GM12878 (cell line): ENCODE results near the gene COL23A1. TPM values are rescaled to one million over a fixed set of nuclear protein-coding genes. Genes with fewer than 3 reads are reported as not detected.

Experiments used
- ATAC-seq: fragments of 200-7000 bp; cut with Tn5 transposase; 3 replicates; pipeline ENCODE4 v1.9.1; 2020; ENCODE audit warnings: mild to moderate bottlenecking, moderate library complexity
- BruUV-seq: library from RNA; stranded (reverse); fragments of 400-500 nt; replicated peaks from 2 replicates; lab custom pipeline; 2021; lab: Mats Ljungman, UMichigan
- CTCF ChIA-PET: fragments of 300-600 bp; sonication (Branson Sonifier 250); formaldehyde crosslinking; extraction: SDS; loops from one replicate; lab custom pipeline; 2021; ENCODE audit warnings: inconsistent platforms; lab: Yijun Ruan, JAX
- POLR2A ChIA-PET: fragments of 350-600 bp; formaldehyde crosslinking; extraction: SDS; loops from one replicate; lab custom pipeline; 2021; ENCODE audit warnings: inconsistent platforms; lab: Charles Lee
- RAD21 ChIA-PET: fragments of 300-600 bp; sonication (Branson Sonifier 250); formaldehyde crosslinking; loops from one replicate; lab custom pipeline; 2023; ENCODE audit warnings: antibody characterized with exemption; ENCODE audit not compliant: unreplicated experiment; lab: Charles Lee
- SMC1A ChIA-PET: fragments of 300-600 bp; sonication (Branson Sonifier 250); formaldehyde crosslinking; loops from one replicate; lab custom pipeline; 2023; ENCODE audit not compliant: unreplicated experiment, uncharacterized antibody; lab: Charles Lee
- DNase-seq: peaks from one replicate; pipeline ENCODE4 v3.0.0-alpha.2; 2011; ENCODE audit warnings: low read depth, low spot score
- FAIRE-seq: peaks from 3 replicates; lab custom pipeline; 2011; peaks lifted over from hg19 to GRCh38; lab: Jason Lieb, UNC
- H2AFZ ChIP-seq: 2 replicates; pipeline ENCODE4 v1.6.0; 2011; ENCODE audit warnings: low read depth, low read length, control low read depth; ENCODE audit not compliant: control insufficient read depth
- H3K27ac ChIP-seq: 2 replicates; pipeline ENCODE4 v1.5.1; 2011; ENCODE audit warnings: control low read depth; ENCODE audit not compliant: control insufficient read depth, insufficient read depth
- H3K27me3 ChIP-seq, 2 experiments: replicated peaks in 1 of 2; 2 replicates each; pipeline versions ENCODE4 v1.6.0 to v1.6.1; 2011; ENCODE audit warnings: low read length in 1 of 2; ENCODE audit not compliant: control insufficient read depth in 2 of 2, insufficient read depth in 2 of 2
- H3K36me3 ChIP-seq, 2 experiments: 2 replicates each; pipeline ENCODE4 v1.5.1; 2011; ENCODE audit warnings: low read length in 1 of 2; ENCODE audit not compliant: control insufficient read depth in 2 of 2, insufficient read depth in 2 of 2
- H3K4me1 ChIP-seq: 2 replicates; pipeline ENCODE4 v1.6.1; 2011; ENCODE audit warnings: mild to moderate bottlenecking, low read length, moderate library complexity, mixed read lengths; ENCODE audit not compliant: control insufficient read depth, insufficient read depth
- H3K4me2 ChIP-seq: 2 replicates; pipeline ENCODE4 v1.6.0; 2011; ENCODE audit warnings: control low read depth; ENCODE audit not compliant: control insufficient read depth, insufficient read depth
- H3K4me3 ChIP-seq: fragments of 200-600 bp; sonication (generic); 2 replicates; pipeline ENCODE4 v1.5.1; 2016
- H3K79me2 ChIP-seq: 2 replicates; pipeline ENCODE4 v1.6.0; 2011; ENCODE audit warnings: low read length; ENCODE audit not compliant: control insufficient read depth, insufficient read depth
- H3K9ac ChIP-seq: 2 replicates; pipeline ENCODE4 v1.8.0; 2011; ENCODE audit warnings: low read length, control low read depth, mixed read lengths; ENCODE audit not compliant: control insufficient read depth, insufficient read depth
- H3K9me3 ChIP-seq: replicated peaks from 3 replicates; pipeline ENCODE4 v1.5.1; 2011; ENCODE audit warnings: mild to moderate bottlenecking, low read length; ENCODE audit not compliant: control insufficient read depth, insufficient read depth
- H4K20me1 ChIP-seq: 2 replicates; pipeline ENCODE4 v1.6.0; 2011; ENCODE audit not compliant: control insufficient read depth, insufficient read depth
- ASH2L ChIP-seq: fragments of 300-600, 200-600 bp; sonication (generic); IDR thresholded peaks from 2 replicates; pipeline ENCODE4 v1.6.1; 2017; ENCODE audit warnings: low read depth, mild to moderate bottlenecking, borderline replicate concordance
- BACH1 ChIP-seq: fragments of 450-650 bp; IDR thresholded peaks from 2 replicates; pipeline ENCODE4 v1.6.1; 2017; ENCODE audit warnings: mild to moderate bottlenecking, borderline replicate concordance
- BCLAF1 ChIP-seq: fragments of 450-650 bp; IDR thresholded peaks from 2 replicates; pipeline ENCODE4 v1.6.1; 2017; ENCODE audit warnings: antibody characterized with exemption, mild to moderate bottlenecking, moderate library complexity
- CBX5 ChIP-seq: sonication (generic); IDR thresholded peaks from 2 replicates; pipeline ENCODE4 v1.6.1; 2016; ENCODE audit warnings: low read depth, moderate library complexity, mild to moderate bottlenecking, inconsistent platforms
- CREM ChIP-seq: IDR thresholded peaks from 2 replicates; pipeline ENCODE4 v1.6.1; 2014; ENCODE audit warnings: antibody characterized with exemption, low read depth
- ETV6 ChIP-seq, 2 experiments: fragments of 450-650 bp in 1 of 2; IDR thresholded peaks in 1 of 2; conservative IDR thresholded peaks in 1 of 2; 2 replicates each; pipeline ENCODE4 v1.6.1; 2014; ENCODE audit warnings: antibody characterized with exemption in 1 of 2, borderline replicate concordance in 1 of 2, low read depth in 1 of 2, mild to moderate bottlenecking in 1 of 2, moderate library complexity in 1 of 2
- GATAD2B ChIP-seq: fragments of 450-650 bp; conservative IDR thresholded peaks from 2 replicates; pipeline ENCODE4 v1.6.1; 2017; ENCODE audit warnings: low read depth, mild to moderate bottlenecking, moderate library complexity
- HDAC6 ChIP-seq: fragments of 200-600 bp; sonication (generic); IDR thresholded peaks from one replicate; pipeline ENCODE4 v1.8.0; 2017; ENCODE audit warnings: antibody characterized with exemption; ENCODE audit not compliant: unreplicated experiment
- IKZF1 ChIP-seq: fragments of 450-650 bp; conservative IDR thresholded peaks from 2 replicates; pipeline ENCODE4 v1.6.1; 2017; ENCODE audit warnings: antibody characterized with exemption, mild to moderate bottlenecking
- MEF2B ChIP-seq: fragments of 450-650 bp; IDR thresholded peaks from 2 replicates; pipeline ENCODE4 v1.6.1; 2018; ENCODE audit warnings: mild to moderate bottlenecking, moderate library complexity; ENCODE audit not compliant: partially characterized antibody, poor library complexity, severe bottlenecking
- NKRF ChIP-seq: fragments of 450-650 bp; conservative IDR thresholded peaks from 2 replicates; pipeline ENCODE4 v1.6.1; 2017; ENCODE audit warnings: mild to moderate bottlenecking, moderate library complexity
- POU2F2 ChIP-seq: IDR thresholded peaks from 3 replicates; pipeline ENCODE4 v1.6.1; 2011; ENCODE audit warnings: low read depth, mild to moderate bottlenecking, low read length, borderline replicate concordance
- SMAD1 ChIP-seq: fragments of 450-650 bp; IDR thresholded peaks from 2 replicates; pipeline ENCODE4 v1.6.1; 2018; ENCODE audit warnings: mild to moderate bottlenecking, low read depth; ENCODE audit not compliant: partially characterized antibody
- ZNF274 ChIP-seq: IDR thresholded peaks from one replicate; pipeline ENCODE4 v1.8.0; 2011; ENCODE audit not compliant: insufficient read length, insufficient read depth
- ZNF384 ChIP-seq: IDR thresholded peaks from 2 replicates; pipeline ENCODE4 v1.6.1; 2012; ENCODE audit warnings: low read depth, mild to moderate bottlenecking, low read length, improper control_type of control experiment, borderline replicate concordance
- ZNF592 ChIP-seq: fragments of 450-650 bp; IDR thresholded peaks from 2 replicates; pipeline ENCODE4 v1.6.1; 2017; ENCODE audit warnings: mild to moderate bottlenecking, moderate library complexity
- WGBS: methylation state at CpG from one replicate; pipeline ENCODE4 v1.1.6; 2016; ENCODE audit warnings: low lambda C conversion rate; ENCODE audit not compliant: insufficient replicate concordance, insufficient coverage; ENCODE audit errors: missing lambda C conversion rate; 5-methylcytosine and 5-hydroxymethylcytosine counted together
- in situ Hi-C: fragments of 300-500 bp; cut with MboI; formaldehyde crosslinking; loops from 9 replicates; pipeline ENCODE4 v1.14.3; 2018; ENCODE audit warnings: mixed read lengths
- intact Hi-C: fragments of 100-400 bp; cut with micrococcal nuclease; formaldehyde crosslinking; loops from one replicate; pipeline ENCODE4 v1.14.2; 2022; ENCODE audit not compliant: unreplicated experiment
- polyA plus RNA-seq, 11 experiments: library from polyadenylated mRNA; depleted of rRNA in 4 of 11; unstranded in 6 of 11; stranded (reverse) in 5 of 11; fragments of >200 nt; fragmentation: Nextera tagmentation in 4 of 11; fragmentation: Illumina TruSeq in 1 of 11; extraction: Ambion mirVana in 4 of 11; extraction: Trizol in 1 of 11; gene quantifications; 1 replicate in 1 of 11; 2 replicates in 10 of 11; pipeline versions ENCODE4 v1.2.1 to v1.2.3, GENCODE V29; 2011 to 2016; ENCODE audit warnings: inconsistent platforms in 2 of 11, missing spikeins in 2 of 11, low read depth in 1 of 11
- total RNA-seq, 4 experiments: library from RNA; depleted of rRNA in 3 of 4; stranded (reverse); fragments of >200 nt in 3 of 4; fragmentation: Illumina TruSeq in 1 of 4; extraction: Trizol in 1 of 4; gene quantifications; 2 replicates each; pipeline versions ENCODE4 v1.2.1 to v1.2.3, GENCODE V29; 2013 to 2021

COL23A1 gene
- total and polyA plus RNA-seq, 10 of the 15 experiments (the other 5 are each of a cell fraction or from before 2014, with no cell fraction given) = 0.03 to 0.83 (median 0.09) TPM; not detected in 5

GRCh38 chr5:178297751-178298150 lies 292.4 kb downstream of the COL23A1 start (continued):
- TF ChIP-seq NKRF = no peak
- TF ChIP-seq POU2F2 = no peak
- TF ChIP-seq ETV6 (conservative IDR thresholded peaks at IDR 0.05 in 1 of 2, IDR thresholded peaks at IDR 0.05 in 1 of 2; ENCODE audit: borderline replicate concordance in 1 of 2, low read depth in 1 of 2) = no peak
- TF ChIP-seq MEF2B = no peak
- TF ChIP-seq ZNF274 = no peak
- no peak for TF ChIP-seq HDAC6
- TF ChIP-seq SMAD1 = no peak
- TF ChIP-seq BACH1 = no peak
- TF ChIP-seq CBX5 = no peak
- no peak for TF ChIP-seq ASH2L

GRCh38 chr5:178296066-178296465 lies 294.1 kb downstream of the COL23A1 start:
- Histone ChIP-seq H3K4me3 (no peak overlapping the region), H3K9ac (no peak overlapping the region), H3K4me2 (no peak overlapping the region), H2AFZ (no peak overlapping the region), H3K9me3 (no peaks in the 10 kb centered on the region; the same call in 1 of the 3 replicates), H4K20me1 (no peaks in the 10 kb centered on the region), H3K27me3 (no peaks in the 10 kb centered on the region), H3K4me1 (no peaks in the 10 kb centered on the region), H3K27ac (no peak overlapping the region), H3K79me2 (no peaks in the 10 kb centered on the region), H3K36me3 (no peaks in the 10 kb centered on the region)
- ChIA-PET RAD21 (no interaction called here), POLR2A (no interaction called here), CTCF (no interaction called here), SMC1A (no interaction called here)
- intact Hi-C loops (no loop called here), in situ Hi-C loops (no loop called here)
- no peak for ATAC-seq
- 83% methylated on average over 6 of the region's 6 CpGs for WGBS
- no peak for DNase-seq
- no TSS peak for BruUV-seq
- no peak for FAIRE-seq
- TF ChIP-seq IKZF1 (no peak), CREM (no peak), BCLAF1 (no peak), GATAD2B (no peak), ZNF384 (no peak), ZNF592 (no peak)
